GM23338 (cell line): ENCODE measurements around the gene AFF3.

Experiments
- CREB1 ChIP-seq: fragments of 250-450 bp; sonication (Bioruptor Pico); IDR thresholded peaks from 2 replicates; pipeline ENCODE4 v1.5.0; 2020; ENCODE audit warnings: low read depth, mild to moderate bottlenecking, moderate library complexity
- CTCF ChIP-seq, 2 experiments: fragments of 200-600 bp in 1 of 2; sonication (generic) in 1 of 2; conservative IDR thresholded peaks; 2 replicates each; pipeline versions ENCODE4 v1.5.1 to v1.6.1; 2016 to 2017; ENCODE audit warnings: antibody characterized with exemption in 2 of 2, low read depth in 2 of 2, mild to moderate bottlenecking in 2 of 2, moderate library complexity in 1 of 2
- EZH2 ChIP-seq: fragments of 200-600 bp; sonication (generic); IDR thresholded peaks from one replicate; pipeline ENCODE4 v1.8.0; 2017; ENCODE audit warnings: antibody characterized with exemption, mild to moderate bottlenecking, low read depth; ENCODE audit not compliant: unreplicated experiment
- EZH2phosphoT487 ChIP-seq: fragments of 200-600 bp; sonication (generic); IDR thresholded peaks from one replicate; pipeline ENCODE4 v1.8.1; 2018; ENCODE audit warnings: antibody characterized with exemption; ENCODE audit not compliant: unreplicated experiment
- POLR2AphosphoS5 ChIP-seq: IDR thresholded peaks from 2 replicates; pipeline ENCODE4 v1.6.1; 2016; ENCODE audit warnings: antibody characterized with exemption, low read depth
- REST ChIP-seq: IDR thresholded peaks from one replicate; pipeline ENCODE4 v1.6.1; 2018; ENCODE audit warnings: antibody characterized with exemption; ENCODE audit not compliant: unreplicated experiment
- ZNF114 ChIP-seq: fragments of 250-450 bp; sonication (Bioruptor Pico); IDR thresholded peaks from 2 replicates; pipeline ENCODE4 v1.5.0; 2020; ENCODE audit warnings: mild to moderate bottlenecking, moderate library complexity
- ZNF462 ChIP-seq: fragments of 250-450 bp; sonication (Bioruptor Pico); IDR thresholded peaks from 2 replicates; pipeline ENCODE4 v1.5.0; 2020; ENCODE audit warnings: mild to moderate bottlenecking, moderate library complexity

- TF ChIP-seq EZH2 (no peak), CREB1 (CRISPR knock-in tag) (no peak), POLR2AphosphoS5 (no peak), CTCF (conservative IDR thresholded peaks at IDR 0.05; ENCODE audit: low read depth in 2 of 2) (no peak), EZH2phosphoT487 (no peak), ZNF462 (CRISPR knock-in tag) (no peak), ZNF114 (CRISPR knock-in tag) (no peak), REST (no peak)
Measured at GRCh38 chr2:99496021-99496420, 646.4 kb downstream of the AFF3 start.
